Ammon's horn (tissue), 1 donor: ENCODE measurements around the gene NIBAN1.

Experiments
- DNase-seq: peaks from one replicate; pipeline ENCODE4 v3.0.0-alpha.2; 2016; ENCODE audit warnings: low spot score

The NIBAN1 gene

GRCh38 chr1:184945678-184946412 lies 28.5 kb downstream of the NIBAN1 start:
- peak; percentile 28 for DNase-seq

DNA sequence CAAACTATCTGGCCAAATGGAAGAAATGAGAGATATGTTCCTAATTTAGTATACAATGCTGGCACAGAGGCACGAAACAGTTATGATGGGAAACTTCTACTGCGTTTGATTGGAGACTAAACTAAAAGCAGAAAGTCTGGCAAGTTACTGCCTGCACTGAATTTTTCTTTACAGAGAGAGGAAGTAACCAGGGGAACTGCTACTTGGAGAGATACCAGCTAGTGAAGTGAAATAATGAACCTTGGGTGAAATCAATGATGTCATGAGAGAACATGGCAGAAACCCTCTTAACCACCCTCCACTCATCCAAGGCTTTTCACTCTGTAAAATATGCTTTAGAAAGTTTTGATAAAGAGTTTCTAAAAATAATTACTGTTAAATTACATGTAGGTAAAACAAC lies 29.3 kb downstream of the NIBAN1 start:
- DNase-seq, result peak; percentile 30

DNA sequence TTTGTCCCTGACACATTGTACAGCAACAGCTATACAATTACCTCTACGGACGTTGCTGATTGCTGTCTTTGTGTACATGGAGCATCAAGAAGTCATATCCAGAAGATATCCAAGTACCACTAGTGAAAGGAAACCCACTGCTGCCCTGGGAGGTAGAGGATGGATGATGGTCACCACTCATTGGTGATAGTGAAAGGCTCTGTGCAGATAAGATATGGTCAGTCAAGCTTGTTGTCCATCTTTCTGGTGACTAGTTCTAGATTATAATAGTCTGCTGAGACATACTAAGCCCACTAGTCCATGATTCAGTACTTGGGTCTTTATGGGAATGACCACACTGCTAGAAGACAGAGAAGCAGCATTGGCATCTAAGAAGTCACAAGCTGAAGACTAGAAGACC lies 30.3 kb downstream of the NIBAN1 start:
- DNase-seq, result no peak

- DNase-seq, result no peak
Measured at GRCh38 chr1:184941735-184942134, 32.6 kb downstream of the NIBAN1 start.

GRCh38 chr1:184941410-184941733 lies 32.9 kb downstream of the NIBAN1 start:
- no peak for DNase-seq

GRCh38 chr1:184940694-184941409 lies 33.5 kb downstream of the NIBAN1 start:
- DNase-seq, result no peak

- no peak for DNase-seq
Measured at GRCh38 chr1:184940226-184940625, 34.1 kb downstream of the NIBAN1 start.

DNA sequence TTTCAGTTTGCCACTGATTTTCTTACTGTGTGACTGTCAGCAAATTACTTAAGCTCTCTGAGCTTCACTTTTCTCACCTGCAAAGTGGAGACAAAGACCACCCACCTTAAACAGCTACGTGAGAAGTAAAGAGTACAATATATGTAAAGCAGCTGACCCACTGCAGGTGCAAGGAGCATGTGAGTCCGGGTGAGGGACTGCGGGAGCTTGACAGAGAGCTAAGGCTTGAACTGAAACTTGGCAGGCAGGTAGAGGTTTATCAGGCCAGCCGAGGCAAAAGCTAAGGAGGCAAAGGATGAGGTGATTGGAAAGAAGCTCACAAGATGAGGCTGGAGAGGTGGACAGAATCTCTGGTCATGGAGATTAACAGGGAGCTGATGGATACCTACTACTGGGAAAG lies 36.6 kb downstream of the NIBAN1 start:
- DNase-seq, result no peak

- no peak for DNase-seq
Measured at GRCh38 chr1:184935920-184936798, 38.1 kb downstream of the NIBAN1 start.

GRCh38 chr1:184933944-184934343 lies 40.4 kb downstream of the NIBAN1 start:
- DNase-seq, result no peak

- no peak for DNase-seq
Measured at GRCh38 chr1:184932319-184932718, 42.0 kb downstream of the NIBAN1 start.

DNA sequence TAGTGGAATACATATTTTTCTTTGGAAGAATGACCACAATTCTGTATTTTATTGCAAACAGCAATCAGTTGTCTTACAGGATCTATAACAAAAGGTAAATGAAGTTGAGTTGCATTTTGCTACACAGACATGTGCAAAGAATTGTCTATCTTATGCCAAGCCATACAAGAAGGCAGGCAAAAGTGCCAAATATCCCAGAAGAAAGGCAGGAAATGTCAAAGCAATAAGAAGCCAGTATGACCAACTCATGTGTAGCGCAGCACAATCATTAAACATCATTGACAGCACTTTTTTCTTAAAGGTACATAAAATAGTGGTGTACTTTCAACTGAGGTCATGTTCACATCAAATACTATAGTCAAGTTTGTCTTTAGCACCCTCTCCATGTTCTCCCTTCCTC lies 42.7 kb downstream of the NIBAN1 start:
- no peak for DNase-seq

DNA sequence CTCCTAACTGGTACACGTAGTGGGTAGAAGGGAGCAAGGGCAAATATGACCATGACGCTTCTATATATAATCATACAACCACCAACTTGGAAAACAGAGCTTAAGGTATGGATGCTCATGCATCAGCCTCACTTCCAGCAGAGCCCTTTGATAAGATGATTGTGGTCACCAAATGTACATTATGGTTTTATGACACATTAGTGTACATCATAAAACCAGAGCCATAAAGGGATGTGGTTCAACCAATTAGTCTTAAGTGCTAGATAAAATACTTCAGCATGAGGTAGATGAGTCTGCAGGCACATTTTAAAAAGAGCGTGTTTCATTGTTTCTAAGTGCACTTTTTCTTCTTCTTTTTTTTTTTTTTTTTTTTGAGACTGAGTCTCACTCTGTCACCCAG lies 43.7 kb downstream of the NIBAN1 start:
- no peak for DNase-seq

- DNase-seq, result no peak
Measured at GRCh38 chr1:184930232-184930631, 44.1 kb downstream of the NIBAN1 start.

- no peak for DNase-seq
Measured at GRCh38 chr1:184929711-184930202, 44.6 kb downstream of the NIBAN1 start.

DNA sequence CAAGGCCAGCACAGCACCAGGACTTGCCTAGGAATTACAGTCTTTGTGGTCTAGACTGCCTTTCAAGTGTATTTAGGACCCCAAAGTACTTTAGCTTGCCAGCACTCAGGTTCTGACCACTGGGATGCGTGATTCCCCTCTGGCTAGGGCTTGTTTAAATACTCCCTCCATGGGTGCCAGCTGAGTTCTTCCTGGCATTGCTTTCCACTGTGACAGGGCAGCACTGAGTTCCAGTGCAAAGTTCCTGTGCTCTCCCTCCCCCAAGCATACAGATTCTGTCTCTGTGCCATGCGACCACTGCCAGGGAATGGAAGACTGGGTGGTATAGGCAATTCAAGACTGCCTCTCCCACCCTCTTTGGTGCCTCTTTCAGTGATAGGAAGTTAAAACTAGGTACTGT lies 45.9 kb downstream of the NIBAN1 start:
- DNase-seq, result no peak
